ENCODE results near the gene CD38. TPM values are rescaled to one million over a fixed set of nuclear protein-coding genes. Genes with fewer than 3 reads are reported as not detected.

CD38 gene
- total RNA-seq, 1 experiment from 2014 or later, result 0.07 TPM

DNA sequence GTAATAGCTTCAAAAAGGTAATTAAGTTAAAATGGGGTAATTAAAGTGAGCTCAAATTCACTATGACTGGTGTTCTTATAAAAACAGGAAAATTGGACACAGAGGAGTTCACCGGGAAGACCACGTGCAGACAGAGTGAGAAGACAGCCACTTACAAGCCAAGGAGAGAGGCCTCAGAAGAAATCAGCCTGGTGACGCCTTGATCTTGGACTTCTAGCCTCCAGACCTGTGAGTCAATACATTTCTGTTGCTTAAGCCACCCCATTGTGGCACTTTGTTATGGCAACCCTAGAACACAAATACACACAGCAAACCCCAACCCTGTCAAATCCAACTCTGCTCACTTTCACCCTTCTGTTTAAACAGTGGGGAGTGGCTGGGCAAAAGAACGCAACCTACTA is 4.1 kb upstream of the CD38 start:
- H3K4ac ChIP-seq (ENCODE audit: low read depth, low read length), result no peak overlapping the region
- H2BK120ac ChIP-seq (ENCODE audit: low read depth, low read length, poor library complexity, severe bottlenecking), result no peak overlapping the region
- no peaks in the 10 kb centered on the region for H3K36me3 Mint-ChIP-seq (ENCODE audit: insufficient read depth in 1 of 3, low read depth in 3 of 3)
- H3K4me3 Mint-ChIP-seq, result no peak overlapping the region
- H4K8ac ChIP-seq (replicated peaks; ENCODE audit: insufficient read length, low read depth, low read length), result no peak overlapping the region
- no peak overlapping the region for H3K27ac ChIP-seq (ENCODE audit: insufficient read length, low read depth, low read length)
- no peak overlapping the region for H3K18ac ChIP-seq (ENCODE audit: insufficient read length, low read depth, low read length)
- no peak overlapping the region for H4K91ac ChIP-seq (ENCODE audit: insufficient read length, low read depth, low read length)
- no peak overlapping the region for H2BK12ac ChIP-seq (ENCODE audit: insufficient read length, low read depth, low read length)
- H3T11ph ChIP-seq (ENCODE audit: low read length), result no peak overlapping the region
- TF ChIP-seq, protein P1, sequence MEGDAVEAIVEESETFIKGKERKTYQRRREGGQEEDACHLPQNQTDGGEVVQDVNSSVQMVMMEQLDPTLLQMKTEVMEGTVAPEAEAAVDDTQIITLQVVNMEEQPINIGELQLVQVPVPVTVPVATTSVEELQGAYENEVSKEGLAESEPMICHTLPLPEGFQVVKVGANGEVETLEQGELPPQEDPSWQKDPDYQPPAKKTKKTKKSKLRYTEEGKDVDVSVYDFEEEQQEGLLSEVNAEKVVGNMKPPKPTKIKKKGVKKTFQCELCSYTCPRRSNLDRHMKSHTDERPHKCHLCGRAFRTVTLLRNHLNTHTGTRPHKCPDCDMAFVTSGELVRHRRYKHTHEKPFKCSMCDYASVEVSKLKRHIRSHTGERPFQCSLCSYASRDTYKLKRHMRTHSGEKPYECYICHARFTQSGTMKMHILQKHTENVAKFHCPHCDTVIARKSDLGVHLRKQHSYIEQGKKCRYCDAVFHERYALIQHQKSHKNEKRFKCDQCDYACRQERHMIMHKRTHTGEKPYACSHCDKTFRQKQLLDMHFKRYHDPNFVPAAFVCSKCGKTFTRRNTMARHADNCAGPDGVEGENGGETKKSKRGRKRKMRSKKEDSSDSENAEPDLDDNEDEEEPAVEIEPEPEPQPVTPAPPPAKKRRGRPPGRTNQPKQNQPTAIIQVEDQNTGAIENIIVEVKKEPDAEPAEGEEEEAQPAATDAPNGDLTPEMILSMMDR (conservative IDR thresholded peaks at IDR 0.05), result no peak
- no peak overlapping the region for H4K5ac ChIP-seq (ENCODE audit: insufficient read length, low read depth, low read length)
- H3K4me1 Mint-ChIP-seq, result peaks cover 5% of the 10 kb centered on the region in 2 experiments
- no peak overlapping the region for H3K4me2 ChIP-seq (ENCODE audit: insufficient read depth, insufficient read length, low read length)
- no peak overlapping the region for H3K14ac ChIP-seq (ENCODE audit: insufficient read depth, low read length)
- DNase-seq, result no peak
- H2BK5ac ChIP-seq (ENCODE audit: insufficient read length, low read length), result no peak overlapping the region
- no peak overlapping the region for H3K56ac ChIP-seq (ENCODE audit: insufficient read length, low read depth, low read length)
- no peak overlapping the region for H2AFZ ChIP-seq (ENCODE audit: low read length)
- no peak overlapping the region for H3K9ac ChIP-seq (ENCODE audit: extremely low read depth, insufficient read length, low read length)
- H2BK20ac ChIP-seq (ENCODE audit: low read depth, low read length, poor library complexity, severe bottlenecking), result no peak overlapping the region
- no peak overlapping the region for H2AK5ac ChIP-seq (ENCODE audit: insufficient read length, low read length)
- H3K9me3 ChIP-seq (ENCODE audit: control insufficient read depth, low read depth, low read length), result no peaks in the 10 kb centered on the region
- no peaks in the 10 kb centered on the region for H3K9me3 Mint-ChIP-seq
- H3K27me3 ChIP-seq (ENCODE audit: insufficient read depth, low read length), result peaks cover 16% of the 10 kb centered on the region
- H3K79me1 ChIP-seq (ENCODE audit: insufficient read depth, low read depth, low read length, poor library complexity, severe bottlenecking), result no peaks in the 10 kb centered on the region
- H4K20me1 ChIP-seq (ENCODE audit: control insufficient read depth, insufficient read depth, insufficient read length), result no peaks in the 10 kb centered on the region
- H3K23ac ChIP-seq (ENCODE audit: insufficient read length, low read depth, low read length), result no peak overlapping the region
- H3K23me2 ChIP-seq (ENCODE audit: insufficient read length, low read depth, low read length, poor library complexity, severe bottlenecking), result peaks cover 6% of the 10 kb centered on the region
- no CpG with 5 or more reads among the region's 4 CpGs for WGBS (ENCODE audit: extremely low coverage, insufficient read length, low lambda C conversion rate)
- H3K27me3 Mint-ChIP-seq (ENCODE audit: low read depth), result peaks cover 69% of the 10 kb centered on the region
- H3K79me2 ChIP-seq (ENCODE audit: insufficient read depth, low read length), result no peaks in the 10 kb centered on the region
- no peak overlapping the region for H2BK15ac ChIP-seq (ENCODE audit: low read depth, low read length)
- no peaks in the 10 kb centered on the region for H3K4me1 ChIP-seq (ENCODE audit: insufficient read depth, low read length)
- no peak overlapping the region for H3K27ac Mint-ChIP-seq

All from H9 (cell line).